HG02852 (cell line): ENCODE measurements around the gene ADGRE1.
"Not testable (repeated sequence)": the region's sequence is repeated elsewhere in the genome, so short reads cannot be mapped to it uniquely, and the experiment has no call there.

Source experiments
- ATAC-seq: cut with Tn5 transposase; IDR thresholded peaks from one replicate; pipeline ENCODE4 v1.9.1; 2021; ENCODE audit warnings: mild to moderate bottlenecking, moderate library complexity; ENCODE audit not compliant: unreplicated experiment

Gene ADGRE1, protein sequence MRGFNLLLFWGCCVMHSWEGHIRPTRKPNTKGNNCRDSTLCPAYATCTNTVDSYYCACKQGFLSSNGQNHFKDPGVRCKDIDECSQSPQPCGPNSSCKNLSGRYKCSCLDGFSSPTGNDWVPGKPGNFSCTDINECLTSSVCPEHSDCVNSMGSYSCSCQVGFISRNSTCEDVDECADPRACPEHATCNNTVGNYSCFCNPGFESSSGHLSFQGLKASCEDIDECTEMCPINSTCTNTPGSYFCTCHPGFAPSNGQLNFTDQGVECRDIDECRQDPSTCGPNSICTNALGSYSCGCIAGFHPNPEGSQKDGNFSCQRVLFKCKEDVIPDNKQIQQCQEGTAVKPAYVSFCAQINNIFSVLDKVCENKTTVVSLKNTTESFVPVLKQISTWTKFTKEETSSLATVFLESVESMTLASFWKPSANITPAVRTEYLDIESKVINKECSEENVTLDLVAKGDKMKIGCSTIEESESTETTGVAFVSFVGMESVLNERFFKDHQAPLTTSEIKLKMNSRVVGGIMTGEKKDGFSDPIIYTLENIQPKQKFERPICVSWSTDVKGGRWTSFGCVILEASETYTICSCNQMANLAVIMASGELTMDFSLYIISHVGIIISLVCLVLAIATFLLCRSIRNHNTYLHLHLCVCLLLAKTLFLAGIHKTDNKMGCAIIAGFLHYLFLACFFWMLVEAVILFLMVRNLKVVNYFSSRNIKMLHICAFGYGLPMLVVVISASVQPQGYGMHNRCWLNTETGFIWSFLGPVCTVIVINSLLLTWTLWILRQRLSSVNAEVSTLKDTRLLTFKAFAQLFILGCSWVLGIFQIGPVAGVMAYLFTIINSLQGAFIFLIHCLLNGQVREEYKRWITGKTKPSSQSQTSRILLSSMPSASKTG

DNA sequence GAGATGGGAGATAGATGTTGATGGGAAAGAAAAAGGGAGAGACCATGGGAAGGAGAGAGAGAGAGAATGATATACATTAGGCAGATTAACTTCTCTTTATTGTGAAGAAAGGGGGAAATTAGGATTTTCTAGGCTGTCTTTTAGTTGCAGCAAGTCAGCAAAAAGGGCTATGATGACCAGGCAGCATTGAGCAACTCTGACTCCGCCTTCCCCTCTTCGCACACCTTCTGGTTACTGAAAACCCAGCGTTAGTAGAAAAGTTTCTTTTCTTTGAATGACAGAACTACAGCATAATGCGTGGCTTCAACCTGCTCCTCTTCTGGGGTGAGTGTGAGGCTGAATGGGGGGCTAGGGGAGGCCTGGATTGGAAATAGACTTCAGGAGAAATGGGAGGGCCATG lies at the start of gene ADGRE1:
Gene ADGRE1, plus strand, starts transcription at position 264 of the 400 bp plus-strand sequence. Its CDS starts 30 bp downstream, at position 294.
- ATAC-seq = no peak

DNA sequence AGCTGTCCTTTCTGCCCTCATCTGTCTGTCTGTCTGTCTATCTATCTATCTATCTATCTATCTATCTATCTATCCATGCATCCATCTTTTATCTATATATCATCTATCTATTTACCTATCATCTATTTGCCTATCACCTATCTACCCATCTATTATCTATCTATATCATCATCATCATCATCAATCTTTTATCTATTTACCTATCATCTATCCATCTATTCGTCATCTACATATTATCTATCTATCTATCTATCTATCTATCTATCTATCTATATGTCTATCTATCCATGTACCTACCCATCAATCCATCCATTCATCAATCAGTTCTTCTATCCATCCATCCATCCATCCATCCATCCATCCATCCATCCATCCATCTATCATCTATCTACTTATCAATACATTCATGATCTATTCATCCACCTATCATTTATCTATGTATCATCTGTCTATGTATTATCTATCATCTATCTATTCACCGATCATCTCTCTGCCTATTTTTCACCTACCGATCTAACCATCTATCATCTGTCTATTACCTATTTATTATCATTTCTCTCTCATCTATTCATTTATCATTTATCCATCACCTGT lies 49.2 kb upstream of the ADGRE1 start:
- ATAC-seq = no peak

DNA sequence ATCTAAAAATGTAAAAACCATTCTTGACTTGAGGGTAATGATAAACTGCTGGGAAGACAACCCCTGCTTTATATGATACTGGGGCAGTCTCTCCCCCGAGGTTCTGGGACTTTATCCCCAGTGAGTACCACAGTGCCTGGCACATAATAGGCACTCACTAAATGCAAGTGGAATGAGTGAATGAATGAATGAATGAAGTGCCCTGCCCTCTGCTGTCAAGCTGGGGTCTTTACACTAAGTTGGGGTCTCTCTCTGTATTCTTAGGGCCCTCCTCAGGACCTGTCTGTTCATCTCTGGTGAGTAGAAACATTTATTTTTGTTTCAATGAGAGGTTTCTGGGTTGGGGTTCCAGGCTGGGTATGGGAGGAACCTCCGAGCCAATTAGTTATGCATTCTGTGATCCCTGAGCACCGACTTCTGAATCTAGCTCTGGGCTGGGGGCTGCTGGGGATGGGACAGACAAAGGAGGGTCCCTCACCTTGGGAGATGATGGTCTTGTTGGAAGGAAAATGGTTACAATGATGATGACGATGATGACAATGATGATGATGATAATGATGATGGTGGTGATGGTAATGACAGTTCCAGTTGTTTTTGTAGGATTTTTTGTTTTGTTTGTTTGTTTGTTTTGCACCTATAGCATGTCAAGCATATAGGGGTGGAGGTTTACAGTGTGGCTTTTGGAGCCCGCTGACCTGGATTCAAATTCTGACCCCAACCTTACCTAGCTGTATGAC lies 44.3 kb upstream of the ADGRE1 start:
- no peak for ATAC-seq

DNA sequence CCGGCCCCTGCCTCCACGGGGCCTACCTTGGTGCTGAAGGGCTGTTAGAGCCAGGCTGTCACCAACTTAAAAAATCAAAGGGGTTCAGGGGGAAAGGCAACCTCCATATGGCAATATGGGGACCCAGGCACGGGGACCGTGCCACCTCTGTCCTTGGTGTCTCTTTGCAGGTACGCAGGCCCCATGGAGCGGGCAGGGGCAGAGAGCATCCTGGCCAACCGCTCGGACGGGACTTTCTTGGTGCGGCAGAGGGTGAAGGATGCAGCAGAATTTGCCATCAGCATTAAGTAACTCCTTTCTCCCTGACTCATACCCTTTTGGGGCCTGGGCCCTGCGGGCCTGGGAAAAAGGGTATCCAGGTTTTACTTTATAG lies 39.6 kb upstream of the ADGRE1 start:
- ATAC-seq = no peak

DNA sequence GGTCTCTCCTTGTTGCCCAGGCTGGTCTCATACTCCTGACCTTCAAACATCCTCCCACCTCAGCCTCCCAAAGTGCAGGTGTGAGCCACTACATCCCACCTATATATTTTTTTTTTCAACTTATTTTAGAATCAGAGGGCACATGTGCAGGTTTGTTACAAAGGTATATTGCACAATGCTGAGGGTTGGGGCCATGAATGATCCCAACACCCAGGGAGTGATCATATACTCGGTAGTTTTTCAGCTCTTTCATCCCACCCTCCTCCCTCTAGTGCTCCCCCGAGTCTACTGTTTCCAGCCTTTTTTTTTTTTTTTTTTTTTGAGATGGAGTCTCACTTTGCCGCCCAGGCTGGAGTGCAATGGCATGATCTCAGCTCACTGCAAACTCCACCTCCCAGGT lies 38.4 kb upstream of the ADGRE1 start:
- ATAC-seq = no peak

DNA sequence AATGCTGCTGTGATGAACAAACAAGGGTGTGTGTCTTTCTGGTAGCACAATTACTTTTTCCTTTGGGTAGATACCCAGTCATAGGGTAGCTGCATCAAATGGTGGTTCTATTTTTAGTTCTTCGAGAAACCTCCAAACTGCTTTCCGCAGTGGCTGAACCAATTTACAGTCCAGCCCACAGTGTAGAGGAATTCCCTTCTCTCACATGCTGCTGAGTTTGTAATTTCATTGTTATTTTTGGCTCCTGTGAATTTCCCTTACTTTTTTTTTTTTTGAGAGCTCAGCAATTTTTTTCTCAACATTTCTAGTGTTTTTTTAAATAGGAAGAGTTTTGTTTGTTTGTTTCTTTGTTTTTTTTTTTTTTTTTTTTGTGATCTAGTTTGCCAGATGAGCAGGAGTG lies 37.5 kb upstream of the ADGRE1 start:
- no peak for ATAC-seq

DNA sequence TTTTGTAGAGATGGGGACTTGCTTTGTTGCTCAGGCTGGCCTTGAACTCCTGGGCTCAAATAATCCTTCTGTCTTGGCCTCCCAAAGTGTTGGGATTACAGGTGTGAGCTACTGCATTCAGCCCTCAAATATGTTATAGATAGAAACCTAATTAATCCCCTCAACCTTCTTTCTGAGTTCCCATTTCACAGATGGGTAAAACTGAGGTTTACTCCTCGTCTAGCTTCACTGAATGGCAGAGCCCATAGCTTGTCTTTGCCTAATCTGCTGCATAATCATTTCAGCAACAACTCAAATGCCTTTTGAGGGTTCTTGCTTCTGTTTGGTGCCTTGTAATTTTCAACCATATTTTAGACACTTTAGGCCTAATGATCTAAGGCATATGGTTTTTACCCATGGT lies 36.0 kb upstream of the ADGRE1 start:
- no peak for ATAC-seq

DNA sequence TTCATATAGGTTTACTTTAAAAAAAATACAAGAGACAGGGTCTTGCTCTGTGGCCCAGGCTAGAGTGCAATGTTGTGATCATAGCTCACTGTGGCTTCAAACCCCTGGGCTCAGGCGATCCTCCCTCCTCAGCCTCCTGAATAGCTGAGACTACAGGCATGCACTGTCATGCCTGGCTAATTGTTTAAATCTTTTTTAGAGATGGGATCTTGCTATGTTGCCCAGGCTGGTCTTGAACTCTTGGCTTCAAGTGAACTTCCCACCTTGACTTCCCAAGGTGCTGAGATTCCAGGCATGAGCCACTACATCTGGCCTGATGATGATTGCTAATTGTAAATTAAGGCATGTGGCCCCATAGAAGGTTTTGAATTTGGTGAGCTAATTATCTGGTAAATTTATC lies 35.4 kb upstream of the ADGRE1 start:
- no peak for ATAC-seq

DNA sequence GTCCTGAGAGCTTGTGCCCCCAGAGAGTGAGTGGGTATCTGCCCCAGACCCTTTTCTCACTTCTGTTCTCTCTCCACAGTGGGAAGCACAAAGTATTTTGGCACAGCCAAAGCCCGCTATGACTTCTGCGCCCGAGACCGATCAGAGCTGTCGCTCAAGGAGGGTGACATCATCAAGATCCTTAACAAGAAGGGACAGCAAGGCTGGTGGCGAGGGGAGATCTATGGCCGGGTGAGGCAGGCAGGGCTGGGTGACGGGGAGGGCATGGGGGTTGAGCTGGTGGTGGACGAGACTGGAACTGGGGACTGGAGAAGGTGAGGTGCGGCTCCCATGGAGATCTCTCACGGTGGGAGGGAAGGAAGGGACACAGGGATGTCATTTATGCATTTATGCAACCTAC lies 33.5 kb upstream of the ADGRE1 start:
- ATAC-seq = no peak

DNA sequence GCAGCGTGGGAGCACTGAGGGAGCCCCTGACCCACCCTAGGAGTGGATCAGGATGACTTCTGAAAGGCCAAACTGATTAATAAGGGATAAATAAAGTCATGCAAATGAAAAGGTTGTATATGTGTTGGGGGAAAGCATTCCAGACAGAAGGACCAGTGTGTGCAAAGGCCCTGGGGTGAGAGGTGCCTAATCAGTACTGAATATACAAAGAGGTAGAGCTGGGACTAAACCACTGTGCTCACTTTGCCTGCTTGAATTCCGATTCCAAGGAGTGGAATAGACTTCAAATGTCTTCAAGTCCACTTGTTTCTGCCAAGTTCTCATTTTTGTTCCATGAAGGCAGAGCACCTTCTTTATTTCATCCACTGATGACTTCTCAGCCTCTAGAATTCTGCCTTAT lies 32.6 kb upstream of the ADGRE1 start:
- ATAC-seq = no peak

DNA sequence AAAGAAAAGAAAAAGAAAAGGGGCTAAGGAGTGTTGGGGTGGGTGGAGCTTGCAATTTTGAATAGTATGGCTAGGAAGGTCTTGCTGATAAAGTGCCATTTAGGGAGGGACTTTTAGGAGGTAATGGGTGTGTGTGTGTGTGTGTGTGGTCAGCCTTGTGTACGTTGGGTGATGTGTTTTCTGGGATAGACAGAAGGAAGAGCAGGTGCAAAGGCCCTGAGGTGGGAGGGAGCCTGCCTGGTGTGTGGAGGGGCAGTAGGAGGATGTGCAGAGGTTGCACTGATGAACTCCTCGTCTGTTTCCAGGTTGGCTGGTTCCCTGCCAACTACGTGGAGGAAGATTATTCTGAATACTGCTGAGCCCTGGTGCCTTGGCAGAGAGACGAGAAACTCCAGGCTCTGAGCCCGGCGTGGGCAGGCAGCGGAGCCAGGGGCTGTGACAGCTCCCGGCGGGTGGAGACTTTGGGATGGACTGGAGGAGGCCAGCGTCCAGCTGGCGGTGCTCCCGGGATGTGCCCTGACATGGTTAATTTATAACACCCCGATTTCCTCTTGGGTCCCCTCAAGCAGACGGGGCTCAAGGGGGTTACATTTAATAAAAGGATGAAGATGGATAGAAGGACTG lies 30.5 kb upstream of the ADGRE1 start:
- ATAC-seq = no peak

DNA sequence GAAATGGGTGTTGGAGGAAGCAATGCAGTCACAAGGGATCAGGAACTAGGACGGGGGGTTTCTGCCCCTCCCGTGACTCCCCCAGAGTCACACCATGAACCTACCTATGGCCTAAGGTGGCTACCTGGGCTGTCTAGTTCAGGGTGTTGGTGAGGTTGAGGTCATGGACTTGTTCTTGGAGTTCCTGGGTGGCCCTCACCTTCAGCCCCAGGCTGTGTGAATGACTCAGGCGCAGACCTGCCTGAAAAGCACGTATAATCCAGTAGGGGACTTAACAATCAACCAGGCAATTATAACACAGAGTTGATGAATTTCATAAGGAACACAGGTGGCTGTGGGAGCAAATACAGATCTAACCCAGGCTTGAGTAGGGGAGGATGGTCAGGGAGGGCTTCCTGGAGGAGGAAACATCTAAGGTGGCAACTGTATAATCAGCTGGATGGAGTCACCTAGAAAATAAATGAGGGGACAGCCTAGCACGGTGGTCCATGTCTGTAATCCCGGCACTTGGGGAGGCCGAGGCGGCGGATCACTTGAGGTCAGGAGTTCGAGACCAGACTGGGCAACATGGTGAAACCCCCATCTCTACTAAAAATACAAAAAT lies 25.6 kb upstream of the ADGRE1 start:
- ATAC-seq = no peak

DNA sequence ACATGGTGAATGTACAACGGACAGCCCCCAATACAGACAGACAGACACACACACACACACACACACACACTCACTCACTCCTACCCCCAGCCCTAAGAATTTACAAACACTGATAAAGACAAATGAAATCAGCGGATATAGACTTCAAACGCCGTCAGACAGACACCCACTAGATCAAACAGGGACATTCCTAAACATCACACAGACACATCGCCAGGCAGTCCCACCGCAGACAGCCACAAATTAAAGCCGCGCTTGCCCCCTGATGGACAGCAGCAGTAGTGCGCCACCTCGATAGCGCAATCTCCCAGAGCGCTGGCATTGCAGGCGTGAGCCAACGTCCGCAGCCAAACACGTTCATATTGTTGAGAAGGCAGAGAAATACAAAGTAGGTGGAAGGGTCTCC lies 24.7 kb upstream of the ADGRE1 start:
- ATAC-seq = peak; percentile 65

DNA sequence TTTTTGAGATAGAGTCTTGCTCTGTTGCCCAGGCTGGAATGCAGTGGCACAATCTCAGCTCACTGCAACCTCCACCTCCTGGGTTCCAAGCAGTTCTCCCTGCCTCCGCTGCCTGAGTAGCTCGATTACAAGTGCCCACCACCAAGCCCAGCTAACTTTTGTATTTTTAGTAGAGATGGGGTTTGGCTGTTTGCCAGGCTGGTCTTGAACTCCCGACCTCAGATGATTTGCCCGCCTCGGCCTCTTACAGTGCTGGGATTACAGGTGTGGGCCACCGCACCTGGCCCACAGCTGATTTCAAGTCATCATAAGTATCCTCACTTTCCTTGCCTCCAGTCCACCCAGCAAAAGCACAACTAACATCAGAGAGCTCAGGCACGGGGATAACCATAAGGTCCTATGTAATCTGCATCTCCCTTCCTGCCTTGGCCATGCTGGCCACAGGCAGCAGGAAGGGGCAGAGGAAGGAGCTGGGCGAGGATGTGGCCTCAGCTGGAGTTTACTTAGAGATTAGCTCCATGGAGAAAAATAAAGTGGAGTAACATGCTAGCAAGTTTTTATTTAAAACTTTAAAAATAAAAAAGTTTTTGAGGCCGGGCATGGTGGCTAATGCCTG lies 22.9 kb upstream of the ADGRE1 start:
- no peak for ATAC-seq

DNA sequence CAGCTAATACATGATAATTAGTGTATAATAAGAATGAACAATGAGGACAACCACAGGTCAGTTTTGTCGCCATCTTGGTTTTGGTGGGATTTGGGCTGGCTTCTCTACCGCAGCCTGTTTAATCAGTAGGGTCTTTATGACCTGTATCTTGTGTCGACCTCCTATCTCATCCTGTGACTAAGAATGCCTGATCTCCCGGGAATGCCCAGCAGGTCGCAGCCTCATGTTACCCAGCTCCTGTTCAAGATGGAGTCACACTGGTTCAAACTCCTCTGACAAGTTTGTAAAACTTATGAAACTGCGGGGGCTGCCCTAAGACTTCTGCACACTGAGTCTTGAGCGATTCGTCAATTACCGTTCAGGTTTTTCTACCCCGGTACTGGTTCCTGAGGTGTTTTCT lies 21.5 kb upstream of the ADGRE1 start:
- no peak for ATAC-seq

DNA sequence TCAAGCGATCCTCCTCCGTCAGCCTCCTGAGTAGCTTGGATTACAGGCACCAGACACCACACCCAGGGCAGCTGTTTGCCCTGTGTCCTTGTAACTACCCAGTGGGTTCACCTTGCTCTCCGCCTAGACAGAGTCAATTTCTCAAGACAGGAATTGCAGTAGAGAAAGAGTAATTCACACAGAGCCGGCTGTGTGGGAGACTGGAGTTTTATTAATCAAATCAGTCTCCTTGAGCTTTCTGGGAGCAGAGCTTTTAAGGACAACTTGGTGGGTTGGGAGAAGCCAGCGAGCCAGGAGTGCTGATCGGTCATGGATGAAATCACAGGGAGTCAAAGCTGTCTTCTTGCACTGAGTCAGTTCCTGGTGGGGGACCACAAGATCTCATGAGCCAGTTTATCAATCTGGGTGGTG lies 20.6 kb upstream of the ADGRE1 start:
- ATAC-seq = no peak

DNA sequence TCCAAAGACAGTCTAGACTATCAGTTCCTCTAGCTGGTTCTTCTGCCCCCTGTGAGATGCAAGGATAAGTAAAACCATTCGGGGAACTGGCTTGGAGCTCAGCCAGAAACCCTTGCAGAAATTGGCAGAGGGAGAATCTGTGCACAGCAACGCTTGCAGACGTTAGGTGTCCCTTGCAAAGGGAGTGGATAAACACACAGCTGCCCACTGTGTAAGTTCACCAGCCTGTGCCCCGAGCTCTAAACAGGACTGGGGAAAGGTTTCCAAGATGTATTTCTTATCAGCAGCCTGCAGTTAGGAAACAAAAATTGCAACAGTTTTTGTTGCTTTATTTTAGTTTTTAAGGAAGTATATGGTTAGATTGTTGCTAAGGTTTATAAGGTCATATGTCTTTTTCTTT lies 19.0 kb upstream of the ADGRE1 start:
- no peak for ATAC-seq

DNA sequence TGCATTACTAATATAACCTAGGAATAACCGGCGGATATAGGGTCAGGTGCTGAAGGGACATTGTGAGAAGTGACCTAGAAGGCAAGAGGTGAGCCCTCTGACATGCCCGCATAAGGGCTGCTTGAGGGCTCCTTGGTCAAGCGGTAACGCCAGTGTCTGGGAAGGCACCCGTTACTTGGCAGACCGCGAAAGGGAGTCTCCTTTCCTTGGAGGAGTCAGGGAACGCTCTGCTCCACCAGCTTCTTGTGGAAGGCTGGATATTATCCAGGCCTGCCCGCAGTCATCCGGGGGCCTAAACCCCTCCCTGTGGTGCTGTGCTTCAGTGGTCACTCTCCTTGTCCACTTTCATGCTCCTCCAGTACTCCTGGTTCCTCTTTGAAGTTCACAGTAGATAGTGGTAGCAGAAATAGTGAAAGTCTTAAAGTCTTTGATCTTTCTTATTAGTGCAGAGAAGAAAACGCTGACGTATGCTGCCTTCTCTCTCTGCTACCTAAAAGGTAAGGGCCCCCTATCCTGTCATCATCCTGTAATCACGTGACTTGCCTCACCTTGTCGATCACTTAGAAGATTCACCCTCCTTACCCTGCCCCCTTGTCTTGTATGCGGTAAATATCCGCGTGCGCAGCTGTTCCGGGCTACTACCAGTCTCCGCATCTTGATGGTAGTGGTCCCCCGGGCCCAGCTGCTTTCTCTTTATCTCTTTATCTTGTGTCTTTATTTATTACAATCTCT lies 18.1 kb upstream of the ADGRE1 start:
- ATAC-seq = not testable (repeated sequence)
